ENCODE results near the gene ACOT7. TPM values are rescaled to one million over a fixed set of nuclear protein-coding genes. Genes with fewer than 3 reads are reported as not detected.

Gene ACOT7
- total RNA-seq, 1 experiment from 2014 or later, result 70.2 TPM

GRCh38 chr1:6298530-6298929 is 95.0 kb downstream of the ACOT7 start:
- H3K4me1 ChIP-seq (replicated peaks; ENCODE audit: insufficient read depth), result peaks cover 20% of the 10 kb centered on the region
- TF ChIP-seq EZH2 (IDR thresholded peaks at IDR 0.05; ENCODE audit: low read depth) (no peak), CTCF (conservative IDR thresholded peaks at IDR 0.05) (no peak)
- H3F3A ChIP-seq (ENCODE audit: insufficient read depth, low read depth), result peaks cover 6% of the 10 kb centered on the region; the same call in 1 of the 2 replicates
- ChIA-PET POLR2A (ENCODE audit: unreplicated experiment) (no interaction called here), CTCF (no interaction called here)
- intact Hi-C loops (cut with micrococcal nuclease; ENCODE audit: unreplicated experiment), result no loop called here
- no peak overlapping the region for H3K4me2 ChIP-seq
- H3K27me3 ChIP-seq (ENCODE audit: insufficient read depth, low read depth), result no peaks in the 10 kb centered on the region
- DNase-seq, result no peak
- H2AFZ ChIP-seq, result no peak overlapping the region
- H3K79me2 ChIP-seq (ENCODE audit: low read depth), result no peaks in the 10 kb centered on the region
- H3K27ac ChIP-seq, result no peak overlapping the region
- no peaks in the 10 kb centered on the region for H3K9me2 ChIP-seq (ENCODE audit: insufficient read depth)
- no TSS peak for BruUV-seq (replicated peaks)
- H3K4me3 ChIP-seq, result no peak overlapping the region
- H3K9me3 ChIP-seq (ENCODE audit: insufficient read depth, low read depth), result no peaks in the 10 kb centered on the region
- H4K20me1 ChIP-seq (ENCODE audit: insufficient read depth), result no peaks in the 10 kb centered on the region
- no peaks in the 10 kb centered on the region for H3K36me3 ChIP-seq (ENCODE audit: low read depth)

GRCh38 chr1:6295910-6296309 is 97.7 kb downstream of the ACOT7 start:
- Histone ChIP-seq H4K20me1 (ENCODE audit: insufficient read depth) (no peaks in the 10 kb centered on the region), H2AFZ (no peak overlapping the region), H3K27ac (no peak overlapping the region), H3K4me1 (replicated peaks; ENCODE audit: insufficient read depth) (peaks cover 5% of the 10 kb centered on the region), H3F3A (ENCODE audit: insufficient read depth, low read depth) (no peaks in the 10 kb centered on the region), H3K27me3 (ENCODE audit: insufficient read depth, low read depth) (no peaks in the 10 kb centered on the region), H3K36me3 (ENCODE audit: low read depth) (no peaks in the 10 kb centered on the region), H3K4me3 (no peak overlapping the region), H3K4me2 (no peak overlapping the region), H3K79me2 (ENCODE audit: low read depth) (no peaks in the 10 kb centered on the region), H3K9me2 (ENCODE audit: insufficient read depth) (no peaks in the 10 kb centered on the region), H3K9me3 (ENCODE audit: insufficient read depth, low read depth) (no peaks in the 10 kb centered on the region)
- TF ChIP-seq EZH2 (IDR thresholded peaks at IDR 0.05; ENCODE audit: low read depth) (no peak), CTCF (conservative IDR thresholded peaks at IDR 0.05) (no peak)
- CTCF ChIA-PET, result no interaction called here
- POLR2A ChIA-PET (ENCODE audit: unreplicated experiment), result no interaction called here
- no peak for DNase-seq
- BruUV-seq (replicated peaks), result no TSS peak
- intact Hi-C loops (cut with micrococcal nuclease; ENCODE audit: unreplicated experiment), result no loop called here

- Histone ChIP-seq H3K27me3 (ENCODE audit: insufficient read depth, low read depth) (no peaks in the 10 kb centered on the region), H3K9me3 (ENCODE audit: insufficient read depth, low read depth) (no peaks in the 10 kb centered on the region), H3K79me2 (ENCODE audit: low read depth) (no peaks in the 10 kb centered on the region), H2AFZ (no peak overlapping the region), H4K20me1 (ENCODE audit: insufficient read depth) (no peaks in the 10 kb centered on the region), H3K9me2 (ENCODE audit: insufficient read depth) (no peaks in the 10 kb centered on the region), H3K36me3 (ENCODE audit: low read depth) (no peaks in the 10 kb centered on the region), H3K4me2 (no peak overlapping the region), H3F3A (ENCODE audit: insufficient read depth, low read depth) (no peaks in the 10 kb centered on the region), H3K4me1 (replicated peaks; ENCODE audit: insufficient read depth) (no peaks in the 10 kb centered on the region), H3K27ac (no peak overlapping the region), H3K4me3 (no peak overlapping the region)
- no TSS peak for BruUV-seq (replicated peaks)
- no peak for DNase-seq
- intact Hi-C loops (cut with micrococcal nuclease; ENCODE audit: unreplicated experiment), result no loop called here
- ChIA-PET CTCF (no interaction called here), POLR2A (ENCODE audit: unreplicated experiment) (no interaction called here)
- TF ChIP-seq CTCF (conservative IDR thresholded peaks at IDR 0.05) (no peak), EZH2 (IDR thresholded peaks at IDR 0.05; ENCODE audit: low read depth) (no peak)
Measured at GRCh38 chr1:6294890-6295556, 98.5 kb downstream of the ACOT7 start.
